Fibroblast of peridontal ligament (primary cell): ENCODE data around the gene CACNA1D.

ENCODE experiments used
- DNase-seq: peaks from one replicate; pipeline ENCODE4 v3.0.0-alpha.2; 2010; ENCODE audit errors: extremely low read depth

CACNA1D gene

GRCh38 chr3:53495520-53496391 is 1.3 kb downstream of the CACNA1D start:
- DNase-seq, result no peak

GRCh38 chr3:53496392-53496670 is 1.9 kb downstream of the CACNA1D start:
- DNase-seq, result no peak

- no peak for DNase-seq
Observed at GRCh38 chr3:53496984-53497383, 2.6 kb downstream of the CACNA1D start.

- DNase-seq, result no peak
Observed at GRCh38 chr3:53498806-53499641, 4.6 kb downstream of the CACNA1D start.

- no peak for DNase-seq
Observed at GRCh38 chr3:53500165-53500777, 5.9 kb downstream of the CACNA1D start.

GRCh38 chr3:53501178-53501577 is 6.8 kb downstream of the CACNA1D start:
- no peak for DNase-seq

GRCh38 chr3:53502737-53503136 is 8.3 kb downstream of the CACNA1D start:
- no peak for DNase-seq

GRCh38 chr3:53503195-53503594 is 8.8 kb downstream of the CACNA1D start:
- no peak for DNase-seq

- no peak for DNase-seq
Observed at GRCh38 chr3:53506110-53506762, 11.8 kb downstream of the CACNA1D start.

GRCh38 chr3:53506763-53507145 is 12.3 kb downstream of the CACNA1D start:
- no peak for DNase-seq

- no peak for DNase-seq
Observed at GRCh38 chr3:53509494-53509893, 15.1 kb downstream of the CACNA1D start.

GRCh38 chr3:53510508-53510907 is 16.1 kb downstream of the CACNA1D start:
- DNase-seq, result no peak

- DNase-seq, result no peak
Observed at GRCh38 chr3:53511246-53511645, 16.8 kb downstream of the CACNA1D start.

GRCh38 chr3:53513556-53514190 is 19.3 kb downstream of the CACNA1D start:
- DNase-seq, result no peak

GRCh38 chr3:53516339-53516738 is 21.9 kb downstream of the CACNA1D start:
- no peak for DNase-seq

GRCh38 chr3:53518495-53518981 is 24.1 kb downstream of the CACNA1D start:
- DNase-seq, result no peak

- DNase-seq, result no peak
Observed at GRCh38 chr3:53519065-53519709, 24.8 kb downstream of the CACNA1D start.

GRCh38 chr3:53523346-53523745 is 28.9 kb downstream of the CACNA1D start:
- DNase-seq, result no peak

- no peak for DNase-seq
Observed at GRCh38 chr3:53524566-53524965, 30.2 kb downstream of the CACNA1D start.

GRCh38 chr3:53525765-53526703 is 31.6 kb downstream of the CACNA1D start:
- no peak for DNase-seq
